ENCODE data around the gene TRIM26. TPM values are rescaled to one million over a fixed set of nuclear protein-coding genes. Genes with fewer than 3 reads are reported as not detected.

TRIM26 gene
- total RNA-seq, 4 donors from 2014 or later, result 33.6 to 58.8 (median 46.3) TPM

GRCh38 chr6:30207619-30208295 is 5.4 kb downstream of the TRIM26 start:
- no peaks in the 10 kb centered on the region for H3K27me3 ChIP-seq
- H3K9me3 ChIP-seq, result no peaks in the 10 kb centered on the region
- H3K27ac ChIP-seq (replicated peaks in 1 of 4), result peak overlapping the region; percentile 70 to 77 (median 74)
- WGBS, result 72% methylated on average over 4 of the region's 4 CpGs
- TF ChIP-seq POLR2AphosphoS5 (IDR thresholded peaks at IDR 0.05), result no peak
- TF ChIP-seq POLR2A (IDR thresholded peaks at IDR 0.05; ENCODE audit: low read depth), result no peak
- TF ChIP-seq EP300 (IDR thresholded peaks at IDR 0.05), result no peak
- TF ChIP-seq CTCF (IDR thresholded peaks at IDR 0.05), result no peak
- no peaks in the 10 kb centered on the region for H3K36me3 ChIP-seq
- intact Hi-C loops (cut with DNase I), result no loop called here
- DNase-seq (ENCODE audit: extremely low spot score), result no peak
- H3K4me3 ChIP-seq, result peak overlapping the region in 1 of 4 donors; percentile 10
- H3K4me1 ChIP-seq, result peaks cover 46 to 79% (median 68%) of the 10 kb centered on the region in 4 donors

- H3K4me1 ChIP-seq, result peaks cover 42 to 78% (median 63%) of the 10 kb centered on the region in 4 donors
- TF ChIP-seq CTCF (IDR thresholded peaks at IDR 0.05), result no peak
- TF ChIP-seq POLR2A (IDR thresholded peaks at IDR 0.05; ENCODE audit: low read depth), result no peak
- peak; percentile 39 to 53 for TF ChIP-seq POLR2AphosphoS5 (IDR thresholded peaks at IDR 0.05)
- no peak for TF ChIP-seq EP300 (IDR thresholded peaks at IDR 0.05)
- no peaks in the 10 kb centered on the region for H3K27me3 ChIP-seq
- intact Hi-C loops (cut with DNase I), result no loop called here
- peak overlapping the region; percentile 70 to 77 (median 74) for H3K27ac ChIP-seq (replicated peaks in 1 of 4)
- no peaks in the 10 kb centered on the region for H3K9me3 ChIP-seq
- H3K4me3 ChIP-seq, result peak overlapping the region in 1 of 4 donors; percentile 10
- no peak for DNase-seq (ENCODE audit: extremely low spot score)
- 36% methylated on average over 9 of the region's 11 CpGs for WGBS
- no peaks in the 10 kb centered on the region for H3K36me3 ChIP-seq
These were observed 6.2 kb downstream of the TRIM26 start for GRCh38 chr6:30206799-30207618.

GRCh38 chr6:30206152-30206551 is 7.1 kb downstream of the TRIM26 start:
- no peak overlapping the region for H3K4me3 ChIP-seq
- peak overlapping the region in 3 of 4 donors; percentile 70 to 77 (median 73) for H3K27ac ChIP-seq (replicated peaks in 1 of 4)
- DNase-seq (ENCODE audit: extremely low spot score), result no peak
- WGBS, result 73% methylated on average over 7 of the region's 7 CpGs
- H3K4me1 ChIP-seq, result peaks cover 42 to 75% (median 63%) of the 10 kb centered on the region in 4 donors
- no peaks in the 10 kb centered on the region for H3K36me3 ChIP-seq
- intact Hi-C loops (cut with DNase I), result no loop called here
- H3K9me3 ChIP-seq, result no peaks in the 10 kb centered on the region
- no peak for TF ChIP-seq CTCF (IDR thresholded peaks at IDR 0.05)
- no peaks in the 10 kb centered on the region for H3K27me3 ChIP-seq

GRCh38 chr6:30204116-30204515 is 9.1 kb downstream of the TRIM26 start:
- no peaks in the 10 kb centered on the region for H3K9me3 ChIP-seq
- H3K27ac ChIP-seq (replicated peaks in 1 of 4), result no peak overlapping the region
- intact Hi-C loops (cut with DNase I), result no loop called here
- no peaks in the 10 kb centered on the region for H3K27me3 ChIP-seq
- H3K36me3 ChIP-seq, result peaks cover 9 to 19% (median 15%) of the 10 kb centered on the region in 4 donors
- no peak overlapping the region for H3K4me3 ChIP-seq
- TF ChIP-seq EP300 (IDR thresholded peaks at IDR 0.05) (no peak), POLR2A (IDR thresholded peaks at IDR 0.05; ENCODE audit: low read depth) (no peak), CTCF (IDR thresholded peaks at IDR 0.05) (no peak), POLR2AphosphoS5 (IDR thresholded peaks at IDR 0.05) (no peak)
- 83% methylated on average over 1 of the region's 1 CpG for WGBS
- peaks cover 33 to 55% (median 45%) of the 10 kb centered on the region in 4 donors for H3K4me1 ChIP-seq
- DNase-seq (ENCODE audit: extremely low spot score), result no peak

Data from esophagus muscularis mucosa (tissue), 4 donors.